ENCODE measurements around the gene CDC16.
A peak's percentile ranks its signal among the peaks of the same experiment; 100 is the strongest.
"Not testable (repeated sequence)": the region's sequence is repeated elsewhere in the genome, so short reads cannot be mapped to it uniquely, and the experiment has no call there.

CDC16 gene

DNA sequence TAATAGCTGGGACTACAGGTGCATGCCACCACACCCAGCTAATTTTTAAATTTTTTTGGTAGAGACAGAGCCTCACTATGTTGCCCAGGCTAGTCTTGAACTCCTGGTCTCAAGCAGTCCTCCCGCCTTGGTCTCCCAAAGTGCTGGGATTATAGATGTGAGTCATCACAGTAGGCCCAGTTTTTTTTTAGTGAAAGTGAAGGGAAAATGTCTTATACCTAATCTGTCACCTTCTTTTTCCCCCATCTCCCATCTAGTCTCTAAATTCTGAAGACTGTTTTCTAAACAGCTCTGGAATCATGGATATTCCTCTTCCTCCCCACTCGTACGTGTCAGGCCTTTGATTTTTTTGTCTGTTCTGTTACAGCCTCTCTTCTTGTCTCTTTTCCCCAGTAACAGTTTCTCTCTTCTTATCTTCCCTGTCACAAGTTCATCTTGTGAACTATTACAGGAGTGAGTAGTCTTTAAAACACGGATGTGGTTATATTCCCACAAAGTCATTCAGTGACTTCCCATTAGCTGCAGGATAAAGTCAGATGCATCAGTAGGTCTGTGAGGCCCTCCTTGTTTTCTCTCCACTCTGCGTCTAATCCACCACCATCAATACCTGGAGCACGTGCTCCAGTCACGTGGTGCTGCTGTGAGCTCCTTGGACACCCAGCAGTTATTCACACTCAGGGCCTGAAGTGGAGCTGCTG, 2.9 kb downstream of the CDC16 start:
- no peak for TF ChIP-seq CTCF (IDR thresholded peaks at IDR 0.05; ENCODE audit: low read depth, low read length, missing control alignments)
- in situ Hi-C loops (cut with HindIII; ENCODE audit: low sequenced_read_pairs) = no loop called here
- no peak overlapping the region for H3K4me3 ChIP-seq (ENCODE audit: low read depth, low read length)
- DNase-seq (ENCODE audit: low read depth) = no peak

- no peak overlapping the region for H3K4me3 ChIP-seq (ENCODE audit: low read depth, low read length)
- no peak for TF ChIP-seq CTCF (IDR thresholded peaks at IDR 0.05; ENCODE audit: low read depth, low read length, missing control alignments)
- in situ Hi-C loops (cut with HindIII; ENCODE audit: low sequenced_read_pairs) = no loop called here
- no peak for DNase-seq (ENCODE audit: low read depth)
Observed at GRCh38 chr13:114241918-114242317, 7.2 kb downstream of the CDC16 start.

DNA sequence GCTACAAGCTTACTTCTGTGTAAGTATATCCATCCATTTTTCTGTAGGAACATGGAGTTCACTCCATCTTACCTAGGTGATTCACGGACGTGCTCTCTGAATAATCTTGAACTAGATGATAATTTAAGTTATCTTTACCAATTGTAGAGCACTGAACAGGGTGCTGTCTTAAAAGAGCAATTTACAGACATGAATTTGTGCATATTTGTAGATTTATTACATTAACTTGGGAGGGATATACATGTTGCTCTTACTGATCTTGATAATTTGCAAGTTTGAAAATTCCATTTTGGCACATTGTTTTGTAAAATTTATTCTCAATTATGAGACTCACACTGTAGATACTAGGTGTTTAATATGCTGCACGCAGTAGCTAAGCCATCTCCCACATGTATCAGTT, 9.3 kb downstream of the CDC16 start:
- H3K4me3 ChIP-seq (ENCODE audit: low read depth, low read length) = no peak overlapping the region
- in situ Hi-C loops (cut with HindIII; ENCODE audit: low sequenced_read_pairs) = no loop called here
- no peak for TF ChIP-seq CTCF (IDR thresholded peaks at IDR 0.05; ENCODE audit: low read depth, low read length, missing control alignments)
- no peak for DNase-seq (ENCODE audit: low read depth)

DNA sequence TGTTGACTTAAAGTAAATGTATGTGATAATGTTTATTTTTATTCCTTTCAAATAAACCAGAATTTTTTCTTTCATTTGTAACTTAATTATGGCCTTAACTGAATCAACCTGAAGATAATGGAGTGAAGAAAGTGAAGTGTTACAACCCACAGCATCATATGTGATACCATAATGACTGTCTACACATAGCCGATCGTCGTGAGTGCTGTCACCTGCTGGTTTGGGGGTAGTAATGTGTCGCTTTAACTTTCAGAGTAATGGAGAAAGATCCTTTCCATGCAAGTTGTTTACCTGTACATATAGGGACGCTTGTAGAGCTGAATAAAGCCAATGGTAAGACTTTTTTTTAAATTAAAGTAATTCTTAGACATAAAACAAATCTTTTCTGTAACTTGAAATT, 9.9 kb downstream of the CDC16 start:
- in situ Hi-C loops (cut with HindIII; ENCODE audit: low sequenced_read_pairs) = no loop called here
- H3K4me3 ChIP-seq (ENCODE audit: low read depth, low read length) = no peak overlapping the region
- TF ChIP-seq CTCF (IDR thresholded peaks at IDR 0.05; ENCODE audit: low read depth, low read length, missing control alignments) = no peak
- no peak for DNase-seq (ENCODE audit: low read depth)

- no peak overlapping the region for H3K4me3 ChIP-seq (ENCODE audit: low read depth, low read length)
- TF ChIP-seq CTCF (IDR thresholded peaks at IDR 0.05; ENCODE audit: low read depth, low read length, missing control alignments) = no peak
- in situ Hi-C loops (cut with HindIII; ENCODE audit: low sequenced_read_pairs) = no loop called here
- DNase-seq (ENCODE audit: low read depth) = peak; percentile 38
Observed at GRCh38 chr13:114248011-114248410, 13.3 kb downstream of the CDC16 start.

DNA sequence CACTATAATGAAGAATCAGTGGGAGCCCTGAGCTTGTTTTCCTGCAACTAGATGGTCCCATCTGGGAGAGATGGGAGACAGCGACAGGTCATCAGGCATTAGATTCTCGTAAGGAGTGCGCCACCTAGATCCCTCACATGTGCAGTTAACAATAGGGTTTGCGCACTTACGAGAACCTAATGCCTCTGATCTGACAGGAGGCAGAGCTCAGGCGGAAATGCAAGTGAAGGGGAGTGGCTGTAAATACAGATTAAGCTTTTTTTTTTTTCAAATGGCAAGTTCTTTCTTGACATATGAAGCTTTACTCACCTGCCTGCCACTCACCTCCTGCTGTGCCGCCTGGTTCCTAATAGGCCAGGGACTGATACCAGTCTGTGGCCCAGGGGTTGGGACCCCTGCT, 14.4 kb downstream of the CDC16 start:
- no peak for DNase-seq (ENCODE audit: low read depth)
- in situ Hi-C loops (cut with HindIII; ENCODE audit: low sequenced_read_pairs) = no loop called here
- TF ChIP-seq CTCF (IDR thresholded peaks at IDR 0.05; ENCODE audit: low read depth, low read length, missing control alignments) = no peak
- H3K4me3 ChIP-seq (ENCODE audit: low read depth, low read length) = no peak overlapping the region

DNA sequence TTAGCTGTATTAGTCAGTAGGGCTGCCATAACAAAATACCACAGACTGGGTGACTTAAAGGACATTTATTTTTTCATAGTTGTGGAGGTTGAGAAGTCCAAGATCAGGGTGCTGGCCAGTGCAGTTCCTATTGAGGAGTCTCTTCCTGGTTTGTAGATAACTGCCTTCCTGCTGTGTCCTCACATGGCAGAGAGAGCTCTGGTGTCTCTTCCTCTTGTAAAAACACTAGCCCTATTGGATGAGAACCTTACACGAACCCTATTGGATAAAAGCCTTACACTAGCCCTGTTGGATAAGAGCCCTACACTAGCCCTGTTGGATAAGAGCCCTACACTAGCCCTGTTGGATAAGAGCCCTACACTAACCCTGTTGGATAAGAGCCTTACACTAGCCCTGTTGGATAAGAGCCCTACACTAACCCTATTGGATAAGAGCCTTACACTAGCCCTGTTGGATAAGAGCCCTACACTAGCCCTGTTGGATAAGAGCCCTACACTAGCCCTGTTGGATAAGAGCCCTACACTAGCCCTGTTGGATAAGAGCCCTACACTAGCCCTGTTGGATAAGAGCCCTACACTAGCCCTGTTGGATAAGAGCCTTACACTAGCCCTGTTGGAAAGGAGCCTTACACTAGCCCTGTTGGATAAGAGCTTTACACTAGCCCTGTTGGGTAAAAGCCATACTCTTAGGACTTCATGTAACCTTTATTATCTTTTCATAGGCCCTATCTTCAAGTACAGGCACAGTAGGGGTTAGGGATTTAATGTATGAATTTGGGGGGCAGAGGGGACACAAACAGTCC, 17.1 kb downstream of the CDC16 start:
- in situ Hi-C loops (cut with HindIII; ENCODE audit: low sequenced_read_pairs); DNase-seq (ENCODE audit: low read depth); H3K4me3 ChIP-seq (ENCODE audit: low read depth, low read length): not testable (repeated sequence)

All from astrocyte of the cerebellum (primary cell).